ENCODE data around the gene HES1.
"Not testable (repeated sequence)": the region's sequence is repeated elsewhere in the genome, so short reads cannot be mapped to it uniquely, and the experiment has no call there.

HES1 gene

DNA sequence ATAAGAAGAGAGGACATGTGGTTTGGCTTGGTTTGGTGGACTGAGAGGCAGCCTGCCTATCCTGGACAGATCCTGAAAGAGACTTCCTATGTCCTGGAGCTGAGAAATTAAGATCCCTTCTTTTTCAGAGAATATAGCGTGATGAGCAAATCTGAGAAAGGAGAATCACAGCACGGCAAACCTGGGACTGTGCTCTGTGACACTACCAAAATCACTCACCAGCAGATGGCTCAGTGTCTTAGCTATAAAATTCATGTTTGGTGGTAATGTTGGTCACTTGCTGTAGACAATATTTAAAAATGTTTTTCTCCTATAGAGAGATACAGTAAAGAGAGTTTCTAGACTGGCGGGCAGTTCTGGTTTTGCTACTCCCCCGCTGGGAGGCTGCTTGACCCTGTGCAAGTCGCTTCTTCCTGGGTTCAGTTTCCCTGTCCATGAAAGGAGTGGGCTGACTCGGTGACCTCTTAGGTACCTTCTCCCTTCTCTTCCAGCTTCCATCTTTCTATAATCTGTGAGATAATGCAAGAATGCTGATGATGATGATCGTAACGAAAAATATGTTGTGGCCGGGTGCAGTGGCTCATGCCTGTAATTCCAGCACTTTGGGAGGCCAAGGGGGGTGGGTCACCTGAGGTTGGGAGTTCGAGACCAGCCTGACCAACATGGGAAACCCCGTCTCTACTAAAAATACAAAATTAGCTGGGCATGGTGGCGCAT is 7.6 kb upstream of the HES1 start:
- no peak for DNase-seq (ENCODE audit: low spot score)

DNA sequence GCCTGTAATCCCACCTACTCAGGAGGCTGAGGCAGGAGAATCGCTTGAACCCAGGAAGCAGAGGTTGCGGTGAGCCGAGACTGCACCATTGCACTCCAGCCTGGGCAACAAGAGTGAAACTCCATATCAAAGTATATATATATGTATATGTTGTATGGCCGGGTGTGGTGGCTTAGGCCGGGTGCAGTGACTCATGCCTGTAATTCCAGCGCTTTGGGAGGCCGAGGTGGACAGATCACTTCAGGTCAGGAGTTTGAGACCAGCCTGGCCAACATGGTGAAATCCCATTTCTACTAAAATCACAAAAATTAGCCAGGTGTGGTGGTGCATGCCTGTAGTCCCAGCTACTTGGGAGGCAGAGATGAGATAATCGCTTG is 7.0 kb upstream of the HES1 start:
- DNase-seq (ENCODE audit: low spot score): not testable (repeated sequence)

DNA sequence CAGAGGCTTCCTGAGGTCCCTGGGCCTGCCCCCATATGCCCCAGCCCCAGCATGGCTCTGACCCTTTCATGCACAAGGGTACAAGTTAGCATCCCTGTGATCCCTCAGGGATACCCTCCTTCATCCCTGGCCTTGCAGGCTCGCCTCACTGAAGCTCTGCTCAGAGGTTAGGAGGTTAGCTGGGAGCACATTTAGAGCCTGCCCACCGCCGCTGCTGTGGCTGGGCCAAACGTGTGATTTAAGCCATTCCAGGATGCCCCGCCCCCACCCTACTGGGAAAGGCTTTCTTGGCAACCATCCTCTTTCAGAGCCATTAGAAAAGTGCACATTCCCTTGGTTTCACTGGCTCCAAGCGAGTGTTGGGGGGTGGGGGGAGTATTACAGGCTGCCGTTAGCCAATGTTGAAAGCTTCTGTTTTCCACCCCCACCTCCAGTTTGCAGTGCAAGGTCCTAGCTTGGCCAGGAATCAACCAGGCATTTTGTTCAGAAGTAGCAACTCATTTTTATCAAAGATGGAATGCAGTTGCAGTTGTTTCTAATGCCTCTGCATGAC is 6.3 kb upstream of the HES1 start:
- no peak for DNase-seq (ENCODE audit: low spot score)

DNA sequence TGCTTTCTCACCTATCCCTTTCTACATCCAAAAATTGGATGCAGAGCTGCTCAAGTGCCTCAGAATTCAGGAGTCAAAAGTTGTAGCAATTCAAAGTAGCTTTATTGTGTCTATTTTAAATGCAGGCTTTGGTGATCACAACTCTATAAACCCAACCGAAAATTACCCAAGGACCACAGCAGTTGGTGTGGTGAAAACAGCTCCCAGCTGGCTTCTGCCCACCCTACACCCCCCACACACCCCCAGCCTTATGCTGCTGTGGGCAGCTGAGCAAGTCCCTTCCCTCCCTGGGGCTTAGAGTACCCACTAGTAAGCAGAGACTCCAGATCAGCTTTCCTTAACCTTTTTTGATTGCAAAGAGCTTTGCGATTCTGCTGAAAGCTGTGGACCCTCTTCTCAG is 5.8 kb upstream of the HES1 start:
- DNase-seq (ENCODE audit: low spot score): no peak

DNA sequence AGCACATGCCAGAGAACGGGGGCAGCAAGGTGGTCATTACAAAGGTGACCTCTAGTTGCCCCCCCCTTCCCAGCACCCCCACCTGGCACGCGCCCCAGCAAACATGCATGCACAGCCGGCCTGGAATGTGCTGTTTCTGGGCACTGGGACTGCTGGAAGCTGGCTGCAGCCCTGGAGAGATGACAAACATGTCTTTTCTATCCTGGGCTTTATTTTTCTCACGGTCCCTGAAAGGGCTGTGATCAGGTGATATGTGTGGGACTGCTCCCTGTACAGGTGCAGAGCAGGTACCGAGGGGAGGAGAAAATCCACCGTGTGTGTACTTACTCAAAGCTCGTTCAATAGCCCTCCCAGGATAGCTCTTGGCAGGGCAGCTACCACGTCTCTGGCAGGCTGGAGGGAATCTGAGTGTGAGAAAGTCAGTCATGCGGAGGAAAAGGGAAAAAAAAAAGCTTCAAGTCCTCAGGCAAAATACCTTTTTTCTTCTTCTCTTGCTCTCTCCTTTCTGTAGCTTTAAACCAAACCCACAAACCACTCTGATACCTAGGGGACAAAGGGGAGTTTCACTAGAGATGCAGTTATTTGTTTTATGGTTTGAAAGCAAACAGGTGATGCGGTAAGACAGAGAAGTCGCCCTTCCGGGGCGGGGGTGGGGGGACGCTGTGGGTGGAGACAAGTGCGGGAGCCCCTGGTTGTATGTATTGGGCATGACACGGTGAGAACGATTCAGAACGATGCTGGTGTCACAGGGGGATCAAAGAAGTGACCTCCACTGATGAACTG is 5.0 kb upstream of the HES1 start:
- DNase-seq (ENCODE audit: low spot score): no peak

DNA sequence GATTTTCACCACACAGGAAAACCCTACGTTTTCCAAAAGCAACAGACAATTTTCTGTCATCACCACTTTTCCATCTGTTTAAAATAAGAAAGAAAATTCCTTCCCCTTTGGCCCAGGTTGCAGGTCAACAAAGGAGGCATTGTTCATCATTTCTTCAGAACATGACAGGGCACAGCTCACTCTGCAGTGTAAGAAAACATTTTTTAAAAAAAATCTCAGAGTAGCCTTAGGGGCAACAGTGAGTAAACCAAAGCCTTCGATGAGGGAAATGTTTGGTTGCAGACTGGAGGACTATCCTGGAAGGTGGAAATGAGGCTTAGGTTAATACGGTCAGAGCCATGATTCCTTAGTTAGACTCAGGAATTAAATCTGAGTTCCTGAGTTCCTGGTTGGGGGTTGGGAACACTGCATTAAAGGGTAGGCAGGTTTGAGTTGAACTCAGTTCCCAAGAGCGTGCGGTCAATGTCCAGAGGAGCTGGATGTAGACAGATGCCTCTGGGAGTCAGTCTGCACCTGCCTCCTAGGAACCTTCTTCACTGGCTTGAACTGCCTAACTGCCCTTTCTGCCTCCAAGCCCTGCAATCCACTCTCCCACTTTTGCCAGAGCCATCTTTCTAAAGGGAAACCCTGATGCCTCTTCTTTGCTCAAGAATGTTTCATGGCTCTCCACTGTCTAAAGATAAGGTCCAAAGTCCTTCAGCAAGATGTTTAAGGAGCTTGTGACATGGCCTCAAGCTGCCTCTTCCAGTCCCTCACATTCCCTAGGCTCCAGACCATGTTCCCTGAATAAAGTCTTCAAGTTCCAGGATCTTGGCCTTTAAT is 3.3 kb upstream of the HES1 start:
- no peak for DNase-seq (ENCODE audit: low spot score)

DNA sequence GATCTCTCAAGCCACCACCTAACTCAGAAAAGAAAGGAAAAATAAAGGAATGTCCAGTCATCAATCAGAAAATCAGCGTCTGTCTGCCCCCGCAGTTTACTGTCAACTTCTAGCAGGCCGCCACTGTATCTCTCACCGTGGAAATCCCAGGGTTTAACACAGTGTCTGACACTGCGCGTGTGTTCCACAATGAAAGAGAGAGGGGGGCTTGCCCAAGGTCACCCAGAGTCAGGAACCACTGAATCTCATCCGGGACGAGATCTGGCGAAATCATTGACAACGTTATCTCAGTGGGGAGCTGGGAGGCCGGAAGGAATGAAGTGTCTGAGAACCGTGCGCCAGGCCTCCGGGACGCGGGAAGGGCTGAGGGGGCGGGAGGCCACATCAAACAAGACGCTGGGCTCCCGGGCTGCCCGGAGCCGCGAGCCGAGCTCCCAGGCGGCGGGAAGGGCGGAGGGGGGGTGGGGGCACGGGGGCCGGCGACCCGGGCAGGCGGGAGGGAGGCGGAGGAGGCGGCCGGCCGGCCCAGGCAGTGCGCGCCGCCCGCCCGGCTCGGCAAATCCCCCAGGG is 2.2 kb upstream of the HES1 start:
- no peak for DNase-seq (ENCODE audit: low spot score)

DNA sequence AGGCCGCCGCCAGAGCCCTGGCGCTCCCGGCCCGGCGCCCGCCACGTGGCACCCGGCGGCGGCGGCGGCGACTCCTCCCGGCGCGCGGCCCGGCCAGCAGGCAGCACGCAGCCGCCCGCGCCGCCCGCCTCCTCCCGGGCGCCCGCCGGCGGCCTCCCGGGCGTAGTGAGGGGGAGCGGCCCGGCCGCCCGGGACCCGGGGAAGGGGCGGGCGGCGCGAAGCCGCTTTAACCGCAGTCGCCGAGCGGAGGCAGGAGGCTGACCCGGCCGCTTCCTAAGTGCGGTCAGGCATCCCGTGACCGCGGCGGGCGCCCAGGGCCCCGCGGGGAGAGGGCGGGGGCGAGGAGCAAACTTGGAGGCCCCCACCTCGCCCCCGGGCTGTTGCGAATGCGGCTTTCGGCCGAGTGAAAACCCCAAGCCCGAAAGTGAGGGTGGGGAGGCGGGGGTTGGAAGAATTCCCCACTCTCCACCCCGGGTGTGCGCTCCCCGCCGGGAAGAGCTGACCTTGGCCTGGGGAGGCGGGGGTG is 1.7 kb upstream of the HES1 start:
- no peak for DNase-seq (ENCODE audit: low spot score)

DNA sequence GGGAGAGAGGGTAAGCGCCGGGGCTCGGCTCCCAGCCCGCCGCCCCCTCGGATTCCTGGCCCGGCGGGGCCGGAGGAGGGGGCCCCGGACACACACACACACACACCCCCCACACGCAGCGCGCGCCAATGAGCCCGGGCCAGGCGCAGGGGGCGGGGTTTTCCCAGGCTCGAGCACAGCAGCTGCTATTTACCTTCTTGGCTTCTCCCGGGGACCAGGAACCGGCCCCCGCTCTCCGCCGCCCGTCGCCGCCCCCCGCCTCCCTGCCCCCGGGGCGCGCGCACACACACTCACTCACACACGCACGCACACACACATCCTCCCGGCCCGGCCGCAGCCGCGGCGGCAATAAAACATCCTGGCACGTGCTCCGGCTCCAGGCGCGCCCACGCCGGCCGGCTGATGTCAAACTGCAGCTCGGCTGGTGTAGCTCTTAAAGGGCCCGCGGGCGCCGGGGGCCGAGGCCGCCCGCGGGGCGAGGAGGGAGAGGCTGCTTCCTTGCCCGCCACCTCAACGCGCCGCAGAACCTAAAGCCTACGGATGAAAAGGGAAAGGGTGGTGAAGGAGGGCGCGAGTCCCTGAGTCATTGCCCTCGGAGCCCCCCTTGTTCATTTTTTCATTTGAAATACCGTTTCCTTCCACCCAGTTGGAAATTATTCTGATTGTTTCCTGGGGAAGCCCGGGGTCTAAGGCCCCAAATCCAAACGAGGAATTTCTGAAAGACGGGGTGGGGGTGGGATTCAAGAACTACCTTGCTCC is 1.0 kb upstream of the HES1 start:
- DNase-seq (ENCODE audit: low spot score): peak; percentile 79

DNA sequence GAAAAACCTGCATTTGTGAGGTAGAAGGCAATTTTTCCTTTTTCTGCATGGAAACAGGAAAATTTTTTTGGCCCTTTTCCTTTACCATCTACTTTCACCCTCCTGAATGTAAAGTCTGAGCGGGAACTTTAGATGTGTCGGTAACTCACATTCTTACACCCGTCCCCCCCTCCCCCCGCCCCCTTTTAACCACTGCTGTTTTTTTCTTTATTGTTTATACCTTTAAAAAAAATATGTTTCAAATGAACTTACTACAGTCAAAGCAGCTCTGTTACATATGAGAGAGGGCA is 487 bp upstream of the HES1 start:
- DNase-seq (ENCODE audit: low spot score): no peak

DNA sequence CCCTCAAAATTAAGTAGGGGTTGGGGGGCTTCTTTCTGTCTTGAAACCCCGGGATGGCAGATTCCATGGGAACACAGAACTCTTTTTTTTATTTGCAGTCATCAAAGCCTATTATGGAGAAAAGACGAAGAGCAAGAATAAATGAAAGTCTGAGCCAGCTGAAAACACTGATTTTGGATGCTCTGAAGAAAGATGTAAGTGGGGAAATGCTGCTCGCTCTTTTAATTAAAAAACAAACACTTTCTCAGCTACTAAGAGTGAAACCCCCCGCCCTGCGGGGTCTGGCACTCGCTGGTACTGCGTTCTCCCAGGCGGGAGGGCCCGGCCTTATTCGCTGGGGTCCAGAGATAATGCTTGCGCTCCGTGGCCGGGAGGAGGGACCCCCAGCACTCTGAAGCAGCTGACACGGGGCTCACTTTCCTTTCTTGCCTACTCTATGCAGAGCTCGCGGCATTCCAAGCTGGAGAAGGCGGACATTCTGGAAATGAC is 615 bp downstream of the HES1 start:
- no peak for DNase-seq (ENCODE audit: low spot score)

DNA sequence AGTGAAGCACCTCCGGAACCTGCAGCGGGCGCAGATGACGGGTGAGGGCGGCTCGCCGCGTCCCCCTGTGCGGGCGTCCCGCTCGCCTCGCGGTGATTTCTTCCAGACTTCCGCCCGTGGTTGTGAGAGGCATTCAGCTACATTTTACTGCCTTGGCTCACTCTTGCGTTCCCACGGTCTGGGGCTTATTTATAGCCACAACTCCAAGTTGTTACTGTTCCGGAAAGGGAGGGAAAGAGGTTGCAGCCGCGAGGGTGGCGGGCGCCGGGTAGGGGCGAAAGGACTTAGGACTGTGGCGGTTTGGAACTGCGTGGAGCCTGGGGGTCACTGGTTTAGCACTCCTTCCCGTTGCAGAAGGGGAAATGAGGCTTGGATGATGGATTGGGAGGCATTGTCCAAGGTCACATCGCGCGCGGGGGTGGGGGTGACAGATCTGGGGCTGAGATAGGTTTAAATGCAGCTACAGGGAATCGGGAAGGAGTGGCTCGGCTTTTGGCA is 1.1 kb downstream of the HES1 start:
- DNase-seq (ENCODE audit: low spot score): no peak

DNA sequence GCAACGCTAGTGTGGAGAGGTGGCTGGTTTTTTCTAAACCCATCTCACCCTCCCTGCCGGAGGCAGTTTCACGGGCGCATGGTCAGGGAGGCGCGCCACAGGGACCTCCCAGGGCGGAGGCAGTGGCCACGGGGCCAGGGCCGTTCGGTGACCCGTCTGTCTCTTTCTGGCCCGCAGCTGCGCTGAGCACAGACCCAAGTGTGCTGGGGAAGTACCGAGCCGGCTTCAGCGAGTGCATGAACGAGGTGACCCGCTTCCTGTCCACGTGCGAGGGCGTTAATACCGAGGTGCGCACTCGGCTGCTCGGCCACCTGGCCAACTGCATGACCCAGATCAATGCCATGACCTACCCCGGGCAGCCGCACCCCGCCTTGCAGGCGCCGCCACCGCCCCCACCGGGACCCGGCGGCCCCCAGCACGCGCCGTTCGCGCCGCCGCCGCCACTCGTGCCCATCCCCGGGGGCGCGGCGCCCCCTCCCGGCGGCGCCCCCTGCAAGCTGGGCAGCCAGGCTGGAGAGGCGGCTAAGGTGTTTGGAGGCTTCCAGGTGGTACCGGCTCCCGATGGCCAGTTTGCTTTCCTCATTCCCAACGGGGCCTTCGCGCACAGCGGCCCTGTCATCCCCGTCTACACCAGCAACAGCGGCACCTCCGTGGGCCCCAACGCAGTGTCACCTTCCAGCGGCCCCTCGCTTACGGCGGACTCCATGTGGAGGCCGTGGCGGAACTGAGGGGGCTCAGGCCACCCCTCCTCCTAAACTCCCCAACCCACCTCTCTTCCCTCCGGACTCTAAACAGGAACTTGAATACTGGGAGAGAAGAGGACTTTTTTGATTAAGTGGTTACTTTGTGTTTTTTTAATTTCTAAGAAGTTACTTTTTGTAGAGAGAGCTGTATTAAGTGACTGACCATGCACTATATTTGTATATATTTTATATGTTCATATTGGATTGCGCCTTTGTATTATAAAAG is 1.8 kb downstream of the HES1 start:
- no peak for DNase-seq (ENCODE audit: low spot score)

DNA sequence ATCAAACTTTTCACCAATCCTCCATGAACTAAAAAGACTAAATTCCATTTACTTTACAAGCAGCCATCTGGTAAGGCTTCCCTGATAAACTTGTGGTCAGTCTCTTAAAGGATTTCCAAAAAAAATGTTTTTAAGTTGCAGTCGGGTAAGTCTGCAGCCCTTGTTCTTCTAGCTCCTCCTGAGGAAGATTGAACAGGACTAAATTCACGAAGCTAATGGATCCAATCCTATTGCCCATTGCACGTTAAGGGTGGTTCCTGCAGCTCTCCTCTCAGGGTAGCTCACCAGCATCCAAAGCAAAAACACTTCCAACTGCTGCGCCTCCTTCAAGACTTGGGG is 2.8 kb downstream of the HES1 start:
- no peak for DNase-seq (ENCODE audit: low spot score)

DNA sequence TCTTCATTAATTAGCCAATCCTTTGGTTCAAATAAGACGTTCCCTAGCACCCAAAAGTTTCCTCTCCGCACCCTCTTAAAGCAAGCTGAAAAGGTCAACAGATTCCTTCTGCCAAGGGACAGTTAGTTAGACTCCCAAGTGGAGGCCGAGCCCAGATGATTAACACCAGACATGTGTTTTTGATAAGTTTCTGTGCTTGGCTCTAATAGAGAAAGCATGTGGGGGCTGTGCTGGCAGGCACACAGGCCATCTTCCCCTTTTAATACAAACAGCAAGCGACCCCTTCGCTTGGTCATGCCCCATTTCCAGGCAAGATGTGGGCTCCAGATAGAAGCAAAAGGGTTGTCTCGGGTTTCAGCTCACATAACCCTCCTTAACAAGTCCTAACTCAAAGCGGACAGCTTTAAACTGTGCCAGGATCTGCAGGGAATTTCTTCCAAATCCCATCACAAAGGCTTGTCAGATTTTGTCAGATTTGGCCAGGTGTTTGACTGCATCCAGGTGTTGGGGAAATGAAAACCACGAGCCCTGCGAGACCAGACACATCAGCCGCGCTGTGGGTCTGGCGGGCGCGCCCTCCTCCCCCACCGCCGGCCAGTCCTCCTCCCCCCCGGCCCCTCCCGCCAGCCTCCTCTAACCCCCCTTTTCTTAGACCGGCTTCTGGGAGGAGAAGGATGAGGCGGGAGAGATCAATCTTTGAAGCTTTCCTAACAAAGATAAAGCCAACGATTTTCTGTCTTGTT is 3.3 kb downstream of the HES1 start:
- no peak for DNase-seq (ENCODE audit: low spot score)

DNA sequence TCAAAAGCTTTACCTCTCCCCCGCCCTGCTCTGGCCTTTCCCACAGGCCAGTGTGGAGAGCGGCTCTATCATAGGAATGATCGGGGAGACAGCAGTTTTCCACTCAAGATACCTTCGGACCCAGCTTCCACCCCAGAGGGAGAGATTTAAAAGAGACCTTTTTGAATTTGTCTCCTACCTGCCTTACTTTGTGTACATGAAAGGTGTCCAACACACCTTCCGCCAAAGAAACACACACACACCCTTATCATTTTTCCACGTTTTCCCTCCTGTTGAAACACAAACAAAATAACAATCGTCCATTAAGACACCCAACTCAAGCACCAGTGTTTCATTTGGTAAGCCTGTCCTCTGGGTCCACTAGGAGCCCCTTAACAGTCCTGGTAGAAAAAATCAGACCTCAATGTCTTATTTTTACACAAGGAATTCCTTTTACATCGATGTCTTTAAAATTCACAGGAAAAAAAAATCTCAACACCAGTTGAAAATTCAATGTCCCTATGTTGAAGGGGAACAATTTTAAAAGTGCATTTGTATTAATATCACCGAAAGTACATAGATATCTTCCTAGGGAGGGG is 4.0 kb downstream of the HES1 start:
- no peak for DNase-seq (ENCODE audit: low spot score)

DNA sequence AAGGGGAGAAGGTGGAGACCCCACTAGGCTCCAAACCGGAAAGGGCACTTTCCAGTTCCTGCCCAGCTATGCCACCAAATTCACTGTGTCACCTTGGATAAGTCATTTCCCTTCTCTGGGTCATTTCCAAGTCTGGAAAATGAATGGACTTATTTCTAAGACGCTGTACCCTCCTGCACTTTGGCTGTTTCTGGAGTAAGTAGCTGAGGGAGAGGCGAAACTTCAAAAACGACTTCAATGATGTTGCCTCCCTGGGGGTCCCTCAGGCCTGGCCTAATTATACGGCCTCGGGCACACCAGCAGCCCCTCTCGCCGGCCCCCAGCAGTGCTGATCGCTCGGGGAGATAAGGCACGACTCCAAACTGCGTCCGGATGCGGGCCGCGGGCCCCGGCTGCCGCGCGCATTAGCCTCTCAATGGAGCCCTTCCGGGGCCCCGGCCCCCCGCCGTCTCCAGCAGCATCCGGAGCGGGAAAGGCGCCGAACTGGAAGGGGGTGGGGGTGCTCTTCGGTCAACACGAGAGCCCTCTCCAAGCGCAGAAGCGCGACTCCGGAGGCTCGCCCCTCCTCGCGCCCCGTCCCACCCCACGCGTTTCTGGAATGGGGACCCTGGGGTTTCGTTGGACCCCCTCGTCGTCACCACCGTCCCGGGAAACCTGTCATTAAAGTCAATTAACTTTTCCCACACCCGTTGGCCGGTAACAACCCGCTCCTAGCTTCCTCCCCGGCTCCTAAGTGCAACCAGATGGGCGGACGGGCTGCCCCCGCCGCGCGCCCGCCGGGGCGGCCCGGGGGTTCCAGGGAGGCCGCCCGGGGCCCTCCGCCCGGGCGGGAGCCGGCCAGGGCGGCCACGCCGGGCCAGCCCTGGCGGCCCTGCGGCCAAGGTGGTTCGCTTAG is 4.8 kb downstream of the HES1 start:
- DNase-seq (ENCODE audit: low spot score): no peak
